ENCODE measurements around the gene RBPJ.
"Not testable (repeated sequence)": the region's sequence is repeated elsewhere in the genome, so short reads cannot be mapped to it uniquely, and the experiment has no call there.

Gene RBPJ

DNA sequence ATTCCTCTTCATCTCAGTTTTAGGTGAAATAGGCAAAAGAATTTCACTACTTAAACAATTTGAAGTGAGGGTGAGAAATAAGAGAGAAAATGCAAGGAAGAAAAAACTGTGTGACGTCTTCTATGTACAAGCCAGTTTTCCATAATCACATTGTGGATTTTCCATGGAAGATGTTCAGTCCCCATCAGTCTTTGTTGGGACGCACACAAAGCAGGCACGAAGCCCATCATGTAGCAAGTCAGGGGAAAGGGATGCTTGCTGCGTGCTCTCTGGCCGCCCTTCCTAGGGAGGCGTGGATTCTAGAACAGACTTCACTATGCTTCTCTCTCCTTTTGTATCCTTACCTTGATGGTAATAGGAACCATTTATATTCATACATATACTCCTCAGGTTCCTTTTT lies 54.7 kb downstream of the RBPJ start:
- DNase-seq (ENCODE audit: low read depth): no peak

DNA sequence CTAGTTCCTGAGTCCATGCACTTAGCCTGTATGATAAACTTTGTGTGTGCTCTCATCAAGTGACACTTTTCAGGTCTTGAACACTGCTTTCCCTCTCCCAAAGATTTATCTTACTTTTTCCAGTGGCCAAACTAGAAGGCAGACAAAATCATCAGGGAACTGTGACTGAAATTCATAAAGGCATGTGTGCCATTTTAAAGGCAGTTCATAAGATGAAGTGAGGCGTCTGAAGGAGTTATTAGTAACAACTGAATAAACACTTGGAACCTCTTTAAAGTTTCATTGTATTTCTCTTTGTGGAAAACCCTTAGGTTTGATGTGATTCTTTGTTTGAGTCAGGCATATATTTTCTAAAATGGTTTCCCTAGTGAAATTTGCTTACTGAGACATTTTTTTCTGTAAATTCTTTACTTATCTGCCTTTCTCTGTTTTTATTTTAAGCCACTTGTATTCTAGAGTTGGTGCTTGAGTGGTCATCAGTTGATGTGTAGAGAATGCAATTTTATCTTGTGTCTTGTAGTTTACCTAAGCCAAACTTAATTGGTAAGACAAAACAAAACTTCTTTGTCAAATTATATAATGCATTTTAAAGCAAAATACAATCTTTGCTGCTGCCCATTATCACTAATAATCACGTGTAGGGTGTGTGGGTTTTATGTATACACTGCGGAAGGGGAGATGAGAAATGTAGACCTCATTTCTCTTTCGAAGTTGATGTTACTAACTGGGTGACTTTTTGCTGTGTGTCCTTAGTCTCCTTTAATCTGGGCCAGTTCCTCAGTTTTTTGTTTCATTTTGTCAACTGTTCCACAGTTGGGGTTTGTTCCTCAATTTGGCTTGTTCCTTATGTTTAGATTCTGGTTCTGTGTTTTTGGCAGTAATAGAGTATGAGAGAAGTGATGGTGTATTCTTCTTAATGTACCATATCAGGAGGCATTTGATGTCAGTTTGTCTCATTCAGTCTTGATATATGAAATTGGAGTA lies 56.8 kb downstream of the RBPJ start:
- DNase-seq (ENCODE audit: low read depth): no peak

DNA sequence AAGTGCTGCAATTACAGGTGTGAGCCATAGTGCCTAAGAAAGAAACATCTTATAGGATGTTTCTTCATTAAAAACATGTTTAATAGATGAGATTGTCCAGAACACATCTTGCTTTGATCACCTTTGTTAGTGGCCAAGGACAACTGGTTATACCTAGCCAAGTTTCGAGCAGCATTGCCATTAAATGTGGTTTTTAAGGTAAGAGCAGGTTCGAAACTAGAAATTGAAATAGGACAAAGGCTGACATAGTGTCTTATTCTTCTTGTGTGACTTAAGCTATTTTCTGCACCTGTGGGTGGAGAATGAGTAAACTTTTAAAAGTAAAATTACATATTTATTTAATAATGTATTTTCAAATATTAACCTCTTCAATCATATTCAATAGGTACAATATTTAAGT lies 59.0 kb downstream of the RBPJ start:
- DNase-seq (ENCODE audit: low read depth): no peak

DNA sequence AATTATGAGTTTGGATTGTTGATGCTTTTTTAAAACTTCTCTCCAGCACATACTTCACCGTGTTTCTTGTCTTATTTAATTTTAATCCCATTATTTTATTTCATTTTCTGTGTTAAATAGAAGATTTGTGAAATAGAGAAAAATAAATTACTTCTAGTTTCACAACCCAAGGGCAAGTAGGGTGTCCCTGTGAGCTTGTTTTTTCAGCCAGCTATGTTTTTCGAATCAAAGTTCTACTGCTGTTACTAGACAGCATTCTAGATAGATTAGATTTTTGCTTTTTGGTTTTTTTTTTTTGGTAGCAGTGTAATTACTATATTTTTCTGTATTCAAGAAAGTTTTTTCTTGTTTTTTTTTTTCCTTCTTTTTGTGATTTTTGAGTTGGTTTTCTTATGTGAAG lies 59.9 kb downstream of the RBPJ start:
- no peak for DNase-seq (ENCODE audit: low read depth)

DNA sequence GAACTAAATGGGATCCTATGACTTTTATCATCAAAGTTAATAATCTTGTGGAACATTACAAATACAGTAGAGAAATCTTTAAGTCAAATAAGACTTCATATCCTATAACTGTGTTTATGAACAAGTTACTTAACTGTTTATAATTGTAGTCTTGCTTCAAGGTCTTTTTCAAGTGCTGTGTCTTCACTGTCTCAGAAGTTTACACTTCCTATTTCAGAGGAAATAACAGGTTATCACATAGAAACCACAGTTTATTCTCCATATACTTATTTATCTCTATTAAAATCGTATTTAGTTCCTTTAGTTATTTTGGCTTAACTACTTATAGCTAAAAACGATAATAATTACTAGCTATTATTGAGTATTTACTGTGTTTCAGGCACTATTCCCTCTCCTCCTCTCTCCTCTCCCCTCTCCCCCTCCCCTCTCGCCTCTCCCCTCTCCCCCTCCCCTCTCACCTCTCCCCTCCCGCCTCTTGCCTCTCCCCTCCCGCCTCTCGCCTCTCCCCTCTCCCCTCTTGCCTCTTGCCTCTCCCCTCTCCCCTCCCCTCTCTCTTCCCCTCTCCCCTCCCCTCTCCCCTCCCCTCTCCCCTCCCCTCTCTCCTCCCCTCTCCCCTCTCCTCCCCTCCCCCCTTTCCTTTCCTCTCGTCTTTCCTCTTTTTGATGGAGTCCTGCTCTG lies 63.7 kb downstream of the RBPJ start:
- DNase-seq (ENCODE audit: low read depth): no peak

DNA sequence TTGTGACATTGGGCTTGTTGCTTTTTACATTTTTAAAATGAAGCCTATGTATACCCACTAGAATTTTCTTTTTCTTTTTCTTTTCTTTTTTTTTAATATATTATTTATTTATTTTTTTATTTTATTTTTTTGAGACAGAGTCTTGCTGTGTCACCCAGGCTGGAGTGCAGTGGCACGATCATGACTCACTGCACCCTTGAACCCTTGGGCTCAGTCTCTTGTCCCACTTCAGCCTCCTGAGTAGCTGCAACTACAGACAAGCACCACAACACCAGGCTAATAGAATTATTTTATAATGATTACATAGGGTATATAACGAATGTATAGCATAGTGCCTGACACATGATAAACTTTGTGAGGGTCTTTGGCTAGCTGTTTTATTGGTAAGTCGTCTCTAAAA lies 64.9 kb downstream of the RBPJ start:
- DNase-seq (ENCODE audit: low read depth): no peak

DNA sequence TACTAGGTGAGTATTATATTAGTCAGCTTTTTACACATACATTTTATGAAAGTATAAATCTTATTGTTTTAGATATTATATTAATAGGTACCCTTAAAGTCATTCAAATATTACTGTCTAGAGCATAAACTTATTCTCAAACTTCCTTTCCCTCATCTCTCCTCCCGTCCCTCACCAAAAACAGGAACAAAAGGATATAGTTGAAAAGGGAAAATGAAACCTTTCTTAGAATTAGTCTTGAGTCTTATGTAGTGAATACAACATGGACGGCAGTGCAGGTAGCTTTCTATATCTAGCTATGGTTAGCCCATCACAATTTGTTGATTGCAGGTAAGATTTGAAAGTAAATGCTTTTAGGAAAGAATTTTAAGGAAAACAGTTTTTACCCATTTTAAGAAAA lies 65.6 kb downstream of the RBPJ start:
- no peak for DNase-seq (ENCODE audit: low read depth)

DNA sequence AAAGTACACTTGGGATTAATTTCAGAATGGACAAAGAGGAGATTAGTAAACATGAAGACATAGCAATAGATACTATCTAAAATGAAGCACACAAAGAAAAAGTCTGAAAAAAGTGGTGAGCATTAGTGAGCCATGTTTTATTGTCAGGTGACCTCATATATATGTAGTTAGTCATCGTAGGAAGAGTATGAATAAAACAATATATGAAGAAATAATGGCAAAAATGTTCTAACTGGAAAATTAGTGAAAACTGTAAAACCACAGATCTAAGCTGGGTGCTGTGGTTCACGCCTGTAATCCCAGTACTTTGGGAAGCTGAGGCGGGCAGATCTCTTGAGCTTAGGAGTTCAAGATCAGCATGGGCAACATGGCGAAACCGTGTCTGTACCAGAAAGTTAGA lies 67.9 kb downstream of the RBPJ start:
- DNase-seq (ENCODE audit: low read depth): no peak

DNA sequence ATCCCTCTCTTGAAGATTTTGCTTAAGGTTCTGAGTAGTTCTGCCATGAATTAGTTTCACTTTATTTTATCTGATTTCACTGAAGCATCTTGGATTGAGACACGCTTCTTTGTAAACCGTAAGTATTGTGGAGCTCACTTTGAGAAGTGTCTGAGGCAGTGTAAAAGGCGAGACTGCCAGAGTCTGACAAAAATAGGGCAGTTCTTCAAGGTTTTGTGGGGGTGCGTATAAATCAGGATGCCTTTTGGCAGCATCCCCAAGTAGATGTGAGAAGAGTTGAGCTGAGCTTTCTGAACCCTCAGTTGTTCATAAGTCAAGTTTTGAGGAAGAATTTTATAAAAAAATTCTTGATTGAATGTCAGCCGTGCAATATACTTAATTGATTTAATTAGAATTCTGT lies 76.3 kb downstream of the RBPJ start:
- no peak for DNase-seq (ENCODE audit: low read depth)

DNA sequence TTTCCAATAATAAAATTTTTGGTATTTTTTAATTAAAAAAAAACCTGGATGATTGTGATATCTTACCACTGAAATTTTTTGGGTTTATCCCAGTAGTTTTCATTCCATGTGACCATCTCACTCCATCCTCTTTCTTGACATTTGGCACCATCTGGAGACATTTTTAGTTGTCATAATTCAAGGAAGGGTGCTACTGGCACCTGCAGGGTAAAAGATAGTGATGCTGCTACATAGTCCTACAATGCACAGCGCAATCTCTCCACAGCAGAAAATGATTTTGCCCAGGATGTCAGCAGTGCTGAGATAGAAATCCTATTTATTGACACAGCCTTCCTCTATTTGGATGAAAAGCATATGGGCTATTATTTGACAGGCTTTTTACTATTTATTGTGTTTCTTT lies 79.3 kb downstream of the RBPJ start:
- DNase-seq (ENCODE audit: low read depth): no peak

DNA sequence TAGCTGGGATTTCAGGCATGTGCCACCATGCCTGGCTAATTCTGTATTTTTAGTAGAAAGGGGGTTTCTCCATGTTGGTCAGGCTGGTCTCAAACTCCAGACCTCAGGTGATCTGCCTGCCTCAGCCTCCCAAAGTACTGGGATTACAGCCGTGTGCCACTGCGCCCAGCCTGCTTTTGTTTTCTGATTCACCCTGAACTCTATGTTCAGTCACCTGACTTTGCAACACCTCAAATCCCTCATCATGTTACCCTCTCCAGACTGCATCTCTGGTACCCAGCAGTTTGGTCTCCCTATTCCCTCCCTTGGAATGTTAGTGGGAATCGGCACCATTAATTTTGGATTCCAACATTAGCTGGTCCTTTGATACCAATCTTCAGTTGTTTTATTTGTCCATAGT lies 81.2 kb downstream of the RBPJ start:
- not testable (repeated sequence) for DNase-seq (ENCODE audit: low read depth)

DNA sequence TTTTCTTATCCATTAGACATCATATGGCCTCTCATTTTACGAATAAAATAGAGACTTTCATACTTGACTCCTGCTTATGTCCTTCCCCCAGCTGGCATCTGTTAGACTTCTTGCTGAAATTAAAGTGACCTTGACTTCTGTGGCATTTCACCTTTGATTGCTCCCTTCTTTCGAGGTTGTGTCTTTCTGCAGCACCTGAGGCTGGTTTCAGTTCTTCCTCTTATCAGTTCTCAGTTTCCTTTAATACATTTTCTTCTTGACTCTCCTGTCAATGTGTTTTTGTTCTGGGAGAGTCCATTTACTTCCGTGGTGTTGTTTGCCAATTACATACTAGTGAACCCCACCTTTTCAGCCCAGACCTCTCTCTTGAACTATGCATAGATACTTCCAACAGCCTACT lies 81.6 kb downstream of the RBPJ start:
- DNase-seq (ENCODE audit: low read depth): no peak

DNA sequence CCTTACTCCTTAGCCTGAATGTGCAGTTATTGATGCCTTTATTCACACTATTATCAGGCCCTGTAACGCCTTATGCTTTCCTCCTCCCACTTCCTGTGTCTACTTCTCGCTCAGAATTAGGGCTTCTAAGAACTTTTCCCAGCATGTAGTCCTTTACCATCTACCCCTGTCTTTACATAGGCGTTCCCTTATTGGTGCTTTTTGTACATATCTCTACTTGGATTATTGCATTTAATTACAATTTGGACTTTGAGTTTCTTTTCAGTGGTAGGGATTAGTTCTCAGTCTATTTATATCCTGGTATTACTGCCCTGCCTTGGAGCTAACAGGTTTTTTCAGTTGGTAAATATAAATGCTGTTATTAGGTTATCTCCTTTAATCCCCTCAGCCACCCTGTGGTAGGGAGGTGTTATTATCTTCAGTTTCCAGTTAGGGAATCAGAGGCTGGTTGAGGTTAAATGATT lies 84.0 kb downstream of the RBPJ start:
- DNase-seq (ENCODE audit: low read depth): no peak

DNA sequence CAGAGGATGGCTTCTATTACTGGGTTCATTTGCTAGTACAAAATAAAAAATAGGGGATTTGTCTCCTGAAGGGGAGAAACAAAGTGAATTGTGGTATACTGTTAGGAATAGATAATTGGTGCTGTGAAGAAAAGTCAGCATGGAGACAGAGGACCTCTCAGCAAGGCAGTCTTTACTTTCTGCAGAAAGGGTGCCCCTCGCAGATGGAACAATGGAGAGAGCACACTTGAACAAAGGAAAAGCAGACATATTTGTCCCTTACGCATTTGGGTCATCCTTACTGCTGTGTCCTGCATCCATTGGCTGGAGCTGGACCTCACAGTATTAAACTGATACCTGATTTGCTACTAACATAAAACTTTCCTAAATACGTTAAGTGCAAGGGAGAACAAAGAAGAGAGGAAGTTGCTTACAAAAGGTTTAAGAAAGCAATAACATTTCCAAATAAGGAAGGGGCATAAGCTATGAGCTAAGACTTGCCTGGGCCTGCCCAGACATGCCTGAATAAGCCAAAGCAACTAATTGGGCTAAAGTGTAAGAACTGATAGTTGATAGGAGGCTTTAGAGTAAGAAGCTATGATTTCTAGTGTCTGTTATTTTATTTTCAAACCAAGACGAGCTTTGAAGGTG lies 85.6 kb downstream of the RBPJ start:
- no peak for DNase-seq (ENCODE audit: low read depth)

DNA sequence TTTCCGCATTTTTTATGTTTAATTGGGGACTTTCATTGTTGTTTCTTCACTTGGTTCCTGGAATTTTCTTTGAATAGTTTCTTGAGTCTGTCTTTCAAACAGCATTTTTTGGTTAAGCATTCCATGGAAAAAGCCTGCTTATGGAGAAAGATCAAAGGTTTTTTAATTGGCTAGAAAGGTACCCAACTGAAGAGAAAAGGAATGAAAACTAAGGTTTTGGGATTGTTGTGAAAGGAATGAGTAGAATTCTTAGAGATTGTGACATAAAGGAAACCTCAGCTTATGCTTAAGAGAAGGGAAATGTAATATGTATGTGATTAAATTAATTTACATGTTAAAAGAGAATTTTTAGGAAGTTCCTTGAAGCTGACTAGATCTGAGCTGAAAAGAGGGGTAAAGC lies 86.7 kb downstream of the RBPJ start:
- no peak for DNase-seq (ENCODE audit: low read depth)

DNA sequence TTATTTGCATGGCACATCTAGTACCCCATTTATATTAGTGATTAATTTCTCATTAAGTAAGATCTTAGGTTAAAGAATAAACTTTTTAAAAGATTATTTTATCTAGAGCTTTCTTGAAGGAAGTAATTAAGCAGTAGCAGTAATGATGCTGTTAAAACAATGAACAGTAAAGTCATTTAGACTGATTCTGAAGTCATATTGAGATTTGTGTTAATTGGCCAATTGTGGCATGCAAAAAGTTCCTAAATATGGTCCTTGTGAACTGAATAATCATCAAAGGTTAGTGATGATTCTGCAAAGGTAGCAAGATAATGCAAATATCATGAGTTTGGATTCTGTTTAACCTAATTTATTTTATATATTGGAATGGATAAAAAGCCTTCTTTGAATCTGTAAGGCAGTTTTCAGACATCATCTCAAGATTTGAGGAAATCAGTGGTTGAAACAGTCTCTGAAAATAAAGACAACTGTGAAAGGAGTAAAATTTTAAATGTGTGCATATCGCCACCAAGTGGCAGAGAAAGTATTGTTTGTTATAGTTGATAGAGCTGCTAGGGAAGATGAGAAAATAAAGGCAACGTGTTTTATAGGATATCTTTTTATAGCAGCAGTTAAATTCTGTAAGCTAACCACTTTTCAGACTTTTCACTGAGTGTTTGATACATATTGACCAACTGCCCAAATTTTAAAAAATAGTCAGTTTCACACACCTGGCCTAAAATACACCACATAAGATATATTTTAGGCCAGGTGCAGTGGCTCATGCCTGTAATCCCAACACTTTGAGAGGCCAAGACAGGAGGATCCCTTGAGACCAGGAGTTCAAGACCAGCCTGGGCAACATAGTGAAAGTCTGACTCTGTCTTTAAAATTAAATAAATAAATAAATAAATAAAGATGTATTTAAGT lies 89.8 kb downstream of the RBPJ start:
- peak; percentile 11 for DNase-seq (ENCODE audit: low read depth)

DNA sequence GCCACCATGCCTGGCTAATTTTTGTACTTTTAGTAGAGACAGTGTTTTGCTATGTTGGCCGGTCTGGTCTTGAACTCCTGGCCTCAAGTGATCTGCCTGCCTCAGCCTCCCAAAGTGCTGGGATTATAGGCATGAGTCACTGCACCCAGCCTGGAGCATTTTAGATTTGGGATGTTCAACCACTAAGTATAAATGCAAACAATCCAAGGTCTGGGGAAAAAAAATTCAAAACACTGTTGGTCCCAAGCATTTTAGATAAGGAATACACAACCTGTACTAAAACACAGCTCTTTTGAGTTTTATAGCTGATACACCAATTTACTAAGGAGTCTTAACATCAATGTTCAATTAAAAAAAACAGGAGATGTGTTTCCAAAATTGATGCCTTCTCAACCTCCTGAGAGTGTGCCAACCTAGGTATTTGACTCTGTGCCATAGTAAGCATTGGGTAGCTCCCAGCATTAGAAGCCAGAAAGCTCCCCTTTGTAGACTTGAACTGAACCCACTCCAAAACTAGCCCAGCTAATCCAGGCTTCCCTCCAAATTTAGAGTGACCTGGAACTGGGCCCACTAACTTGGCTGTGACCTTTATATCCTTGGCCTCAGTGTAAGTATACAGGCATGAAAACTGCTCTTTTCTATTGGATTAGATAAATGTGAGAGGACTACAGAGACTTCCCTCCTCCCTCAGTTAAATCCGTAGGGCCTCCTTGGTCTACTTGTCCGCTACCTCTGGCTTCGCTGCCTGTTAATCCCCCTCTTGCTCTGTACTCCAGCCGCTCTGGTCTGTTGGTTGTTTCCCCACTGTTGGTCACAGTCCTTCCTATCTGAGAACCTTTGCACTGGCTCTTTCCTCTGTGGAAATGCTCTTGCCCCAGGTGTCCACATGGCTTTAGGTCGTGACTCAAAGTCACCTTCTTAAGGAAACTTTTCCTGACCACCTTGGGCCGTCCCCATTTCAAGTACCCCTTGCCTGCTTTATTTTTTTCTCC lies 91.9 kb downstream of the RBPJ start:
- no peak for DNase-seq (ENCODE audit: low read depth)

DNA sequence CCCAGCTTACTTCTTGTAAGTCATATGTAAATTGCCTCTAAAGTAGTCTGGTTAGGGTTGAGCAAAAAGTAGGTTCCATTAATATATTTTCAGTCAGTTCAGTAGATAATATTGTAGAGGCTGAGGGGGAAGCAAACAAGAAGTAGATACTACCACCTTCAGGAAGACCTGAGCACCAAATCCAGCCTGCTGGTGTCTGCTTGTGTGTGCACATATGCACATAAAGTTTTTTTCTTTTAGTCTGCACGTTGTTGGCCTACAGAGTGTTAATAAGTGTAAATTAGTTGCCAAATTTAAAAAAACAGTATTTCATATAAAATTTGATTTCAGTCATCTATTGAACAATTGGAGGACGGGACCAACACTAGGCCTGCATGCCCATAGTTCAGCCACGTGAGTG lies 92.8 kb downstream of the RBPJ start:
- no peak for DNase-seq (ENCODE audit: low read depth)

DNA sequence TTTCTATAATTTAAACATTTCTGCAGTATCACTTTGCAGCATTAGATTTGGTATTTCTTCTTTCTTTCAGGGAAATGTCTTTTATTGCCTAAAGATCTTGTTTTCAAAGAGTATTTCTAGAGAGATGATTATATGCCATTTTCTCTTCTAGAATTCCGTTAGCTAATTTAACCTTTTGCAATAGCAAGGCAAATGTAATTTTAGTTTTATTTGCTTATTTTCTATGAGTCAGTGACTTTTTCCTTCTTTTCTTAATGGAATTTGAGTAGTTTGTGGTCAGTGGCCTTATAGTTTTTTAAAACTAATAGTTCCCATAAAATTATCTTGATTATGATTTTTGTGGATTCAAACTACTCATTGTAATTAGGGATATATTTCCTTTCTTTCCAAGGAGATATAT lies 97.3 kb downstream of the RBPJ start:
- DNase-seq (ENCODE audit: low read depth): no peak

DNA sequence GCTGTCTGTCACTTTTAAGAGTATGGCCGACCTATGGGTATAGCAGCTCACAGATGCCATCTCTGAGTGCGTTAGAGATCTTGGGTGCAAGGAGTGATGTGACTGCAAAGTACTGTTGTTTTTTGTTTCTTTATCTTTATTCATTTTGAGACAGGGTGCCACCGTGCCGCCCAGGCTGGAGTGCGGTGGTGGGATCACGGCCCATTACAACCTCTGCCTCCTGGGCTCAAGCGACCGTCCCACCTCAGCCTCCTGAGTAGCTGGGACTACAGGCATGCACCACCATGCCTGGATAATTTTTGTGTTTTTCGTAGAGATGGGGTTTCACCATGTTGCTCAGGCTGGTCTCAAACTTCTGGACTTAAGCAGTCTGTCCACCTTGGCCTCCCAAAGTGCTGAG lies 98.0 kb downstream of the RBPJ start:
- DNase-seq (ENCODE audit: low read depth): no peak

DNA sequence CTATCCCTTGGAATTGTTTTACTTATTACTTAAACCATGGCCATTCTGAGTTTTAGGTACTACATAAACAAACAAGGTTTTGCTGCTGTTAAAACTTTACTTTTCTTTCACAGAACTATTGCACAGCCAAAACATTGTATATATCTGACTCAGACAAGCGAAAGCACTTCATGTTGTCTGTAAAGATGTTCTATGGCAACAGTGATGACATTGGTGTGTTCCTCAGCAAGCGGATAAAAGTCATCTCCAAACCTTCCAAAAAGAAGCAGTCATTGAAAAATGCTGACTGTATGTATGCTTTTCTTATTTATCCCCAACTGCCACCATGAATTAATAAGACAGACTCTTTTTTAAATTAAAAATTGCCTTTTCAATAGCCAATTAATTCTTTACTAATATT lies 99.6 kb downstream of the RBPJ start:
- DNase-seq (ENCODE audit: low read depth): no peak
